NCI-H345 (cell line): ENCODE data around the gene FOXO1.

Experiments
- DNase-seq: peaks from one replicate; lab custom pipeline; 2025; lab: John Stamatoyannopoulos, UW

Gene FOXO1

DNA sequence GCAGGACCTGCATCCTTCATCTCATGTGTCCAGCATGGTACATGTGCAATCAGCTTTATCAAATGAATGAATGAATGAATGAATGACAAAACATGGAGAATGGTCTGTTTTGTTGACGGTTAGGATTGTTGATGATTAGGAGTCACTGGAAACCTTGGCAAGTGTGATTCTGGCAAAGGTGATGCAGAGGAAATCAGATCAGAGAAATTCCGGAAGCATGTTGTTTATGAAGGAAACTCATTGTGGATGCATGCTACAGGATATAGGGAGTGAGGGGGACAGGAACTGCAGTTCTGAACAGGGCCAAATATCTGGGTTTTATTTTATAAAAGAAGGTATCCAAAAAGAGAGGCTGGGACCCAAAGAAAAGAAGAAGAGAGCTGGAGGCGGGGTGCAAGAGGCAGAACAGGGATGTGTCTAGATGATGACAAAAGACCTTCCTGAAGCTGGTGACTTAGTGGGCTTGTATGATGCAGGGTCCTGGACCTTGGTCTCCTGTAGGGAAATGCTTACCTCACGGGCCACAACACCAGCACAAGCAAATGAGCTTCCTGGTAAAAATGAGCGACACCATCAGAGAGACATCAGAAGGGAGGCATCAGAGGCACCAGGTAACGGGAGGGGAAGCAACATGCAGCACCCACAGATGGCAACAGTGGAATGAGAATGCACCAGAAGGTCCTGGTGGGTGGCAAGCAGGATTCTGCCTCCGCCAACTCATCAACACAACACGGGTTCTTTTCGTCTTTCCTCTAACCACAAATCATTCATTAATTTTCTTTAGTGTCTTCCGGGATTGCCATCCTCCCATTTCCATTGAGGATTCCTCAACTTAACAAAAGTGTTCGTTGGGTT is 159.6 kb downstream of the FOXO1 start:
- no peak for DNase-seq
